ENCODE results near the gene SPRYD3. TPM values are rescaled to one million over a fixed set of nuclear protein-coding genes. Genes with fewer than 3 reads are reported as not detected.

Gene SPRYD3
- total and polyA plus RNA-seq, 8 donors, result 25.7 to 47.2 (median 38.4) TPM

DNA sequence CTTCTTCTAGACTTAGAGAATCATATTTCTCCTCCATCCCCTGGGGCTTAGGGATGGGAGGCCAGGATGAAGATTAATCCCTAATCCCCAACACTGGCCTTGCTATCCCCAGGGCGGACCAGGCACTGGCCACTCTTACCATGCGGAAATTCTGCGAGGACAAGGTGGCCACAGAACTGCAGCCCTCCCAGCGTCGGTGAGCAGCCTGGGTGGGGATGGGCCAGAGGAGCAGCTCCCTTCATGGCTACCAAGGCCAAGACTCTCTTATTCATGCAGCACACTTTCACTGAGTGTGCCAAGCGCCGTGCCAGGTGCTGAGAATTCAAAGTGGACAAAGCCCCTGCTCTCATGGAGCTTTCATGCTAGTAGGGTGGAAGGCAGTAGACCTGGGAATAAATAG, 22.3 kb downstream of the SPRYD3 start:
- FAIRE-seq (no peak), ATAC-seq (no peak), DNase-seq (peak in 3 of 6 donors; percentile 22 to 37 (median 31))
- TF ChIP-seq, protein P1, sequence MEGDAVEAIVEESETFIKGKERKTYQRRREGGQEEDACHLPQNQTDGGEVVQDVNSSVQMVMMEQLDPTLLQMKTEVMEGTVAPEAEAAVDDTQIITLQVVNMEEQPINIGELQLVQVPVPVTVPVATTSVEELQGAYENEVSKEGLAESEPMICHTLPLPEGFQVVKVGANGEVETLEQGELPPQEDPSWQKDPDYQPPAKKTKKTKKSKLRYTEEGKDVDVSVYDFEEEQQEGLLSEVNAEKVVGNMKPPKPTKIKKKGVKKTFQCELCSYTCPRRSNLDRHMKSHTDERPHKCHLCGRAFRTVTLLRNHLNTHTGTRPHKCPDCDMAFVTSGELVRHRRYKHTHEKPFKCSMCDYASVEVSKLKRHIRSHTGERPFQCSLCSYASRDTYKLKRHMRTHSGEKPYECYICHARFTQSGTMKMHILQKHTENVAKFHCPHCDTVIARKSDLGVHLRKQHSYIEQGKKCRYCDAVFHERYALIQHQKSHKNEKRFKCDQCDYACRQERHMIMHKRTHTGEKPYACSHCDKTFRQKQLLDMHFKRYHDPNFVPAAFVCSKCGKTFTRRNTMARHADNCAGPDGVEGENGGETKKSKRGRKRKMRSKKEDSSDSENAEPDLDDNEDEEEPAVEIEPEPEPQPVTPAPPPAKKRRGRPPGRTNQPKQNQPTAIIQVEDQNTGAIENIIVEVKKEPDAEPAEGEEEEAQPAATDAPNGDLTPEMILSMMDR (IDR thresholded peaks at IDR 0.05), result no peak
- intact Hi-C loops (cut with DNase I), result no loop called here
- WGBS, 2 donors, result 93 to 95% methylated on average over 7 of the region's 7 CpGs
- no peaks in the 10 kb centered on the region for H3K36me3 ChIP-seq
- H3K27me3 ChIP-seq, result no peaks in the 10 kb centered on the region
- peaks cover 25 to 34% (median 29%) of the 10 kb centered on the region in 3 donors for H3K4me1 ChIP-seq
- H3K27ac ChIP-seq, result no peak overlapping the region
- no peaks in the 10 kb centered on the region for H3K9me3 ChIP-seq
- H3K4me3 ChIP-seq, result no peak overlapping the region

DNA sequence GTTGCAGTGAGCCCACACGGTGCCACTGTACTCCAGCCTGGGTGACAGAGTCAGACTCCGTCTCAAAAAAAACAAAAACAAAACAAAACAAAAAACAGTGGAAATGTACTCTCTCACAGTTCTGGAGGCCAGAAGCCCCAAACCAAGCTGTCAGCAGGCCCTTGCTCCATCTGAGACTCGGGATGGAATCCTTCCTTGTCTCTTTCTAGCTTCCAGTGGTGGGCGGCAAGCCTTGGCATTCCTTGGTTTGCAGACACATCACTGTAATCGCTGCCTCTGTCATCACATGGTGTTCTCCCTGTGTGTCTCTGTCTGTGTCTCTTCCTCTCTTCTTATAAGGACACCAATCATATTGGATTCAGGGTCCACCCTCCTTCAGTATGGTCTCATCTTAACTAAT, 22.9 kb downstream of the SPRYD3 start:
- no peak overlapping the region for H3K27ac ChIP-seq
- FAIRE-seq (no peak), ATAC-seq (no peak), DNase-seq (peak in 2 of 6 donors; percentile 11 to 29)
- H3K4me1 ChIP-seq, result peaks cover 25 to 34% (median 29%) of the 10 kb centered on the region in 3 donors
- intact Hi-C loops (cut with DNase I), result no loop called here
- no peak overlapping the region for H3K4me3 ChIP-seq
- no peaks in the 10 kb centered on the region for H3K27me3 ChIP-seq
- H3K36me3 ChIP-seq, result no peaks in the 10 kb centered on the region
- WGBS, 2 donors, result 87 to 88% methylated on average over 5 of the region's 5 CpGs
- TF ChIP-seq, protein P1 (IDR thresholded peaks at IDR 0.05), result no peak
- no peaks in the 10 kb centered on the region for H3K9me3 ChIP-seq

DNA sequence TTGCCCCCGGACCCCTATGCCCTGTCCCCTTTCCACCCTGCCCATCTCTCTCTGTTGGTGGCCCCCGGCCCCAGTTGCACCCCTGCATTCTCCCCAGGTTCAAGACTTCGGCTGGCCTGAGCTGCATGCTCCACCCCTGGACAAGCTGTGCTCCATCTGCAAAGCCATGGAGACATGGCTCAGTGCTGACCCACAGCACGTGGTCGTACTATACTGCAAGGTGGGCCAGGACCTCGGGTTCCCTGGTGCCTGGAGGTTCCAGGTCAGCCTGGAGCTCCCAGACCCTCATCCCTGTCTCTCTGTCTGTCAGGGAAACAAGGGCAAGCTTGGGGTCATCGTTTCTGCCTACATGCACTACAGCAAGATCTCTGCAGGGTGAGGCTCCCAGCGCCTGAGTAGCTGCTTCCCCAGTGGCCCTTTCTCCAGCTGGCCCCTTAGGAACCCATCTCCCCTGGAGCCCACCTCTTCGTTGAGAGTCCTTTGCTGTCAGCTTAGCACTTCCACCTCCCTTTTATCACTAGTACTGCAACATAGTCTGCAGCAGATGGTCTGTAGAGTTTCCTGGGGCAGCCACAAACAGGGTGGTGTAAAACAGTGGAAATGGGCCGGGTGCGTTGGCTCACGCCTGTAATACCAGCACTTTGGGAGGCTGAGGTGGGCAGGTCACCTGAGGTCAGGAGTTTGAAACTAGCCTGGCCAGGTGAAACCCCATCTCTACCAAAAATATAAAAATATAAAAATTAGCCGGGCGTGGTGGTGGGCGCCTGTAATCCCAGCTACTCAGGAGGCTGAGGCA, 23.5 kb downstream of the SPRYD3 start:
- ATAC-seq (no peak), FAIRE-seq (no peak), DNase-seq (peak in 4 of 6 donors; percentile 41 to 77 (median 47))
- Histone ChIP-seq H3K9me3 (no peaks in the 10 kb centered on the region), H3K36me3 (no peaks in the 10 kb centered on the region), H3K4me3 (no peak overlapping the region), H3K27ac (no peak overlapping the region), H3K27me3 (no peaks in the 10 kb centered on the region), H3K4me1 (peaks cover 23 to 32% (median 29%) of the 10 kb centered on the region in 3 donors)
- WGBS, 2 donors, result 79 to 84% methylated on average over 15 of the region's 15 CpGs
- TF ChIP-seq, protein P1 (IDR thresholded peaks at IDR 0.05), result no peak
- intact Hi-C loops (cut with DNase I), result no loop called here

DNA sequence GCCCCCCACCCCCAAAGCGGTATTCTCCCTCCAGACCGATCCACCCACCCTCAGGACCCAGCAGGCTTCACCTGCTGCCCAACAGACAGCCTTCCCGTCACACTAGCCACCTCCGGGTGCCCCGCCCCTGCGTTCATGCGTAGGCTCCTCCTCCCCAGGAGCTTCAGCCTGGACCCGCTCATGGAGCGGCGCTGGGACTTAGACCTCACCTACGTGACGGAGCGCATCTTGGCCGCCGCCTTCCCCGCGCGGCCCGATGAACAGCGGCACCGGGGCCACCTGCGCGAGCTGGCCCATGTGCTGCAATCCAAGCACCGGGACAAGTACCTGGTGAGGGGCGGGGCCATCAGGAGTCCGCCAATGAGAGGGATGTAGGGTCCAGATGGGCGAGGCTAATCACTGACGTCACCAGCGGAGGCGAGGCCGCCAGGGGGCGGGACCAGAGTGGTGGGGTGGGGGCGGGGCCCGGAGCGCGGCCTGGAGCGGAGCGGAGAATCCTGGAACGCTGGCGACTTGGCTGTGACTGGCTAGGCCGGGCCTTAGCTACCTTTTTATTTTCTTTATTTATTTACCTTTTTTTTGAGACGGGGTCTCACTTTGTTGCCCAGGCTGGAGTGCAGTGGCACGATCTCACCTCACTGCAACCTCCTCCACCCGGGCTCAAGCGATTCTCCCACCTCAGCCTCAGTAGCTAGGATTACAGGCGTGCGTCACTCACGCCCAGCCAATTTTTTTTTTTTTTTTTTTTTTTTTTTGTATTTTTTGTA, 24.9 kb downstream of the SPRYD3 start:
- H3K36me3 ChIP-seq, result no peaks in the 10 kb centered on the region
- no peaks in the 10 kb centered on the region for H3K27me3 ChIP-seq
- 2 to 6% methylated on average over 48 of the region's 48 CpGs for WGBS, 2 donors
- TF ChIP-seq, protein P1 (IDR thresholded peaks at IDR 0.05), result peak in 1 of 4 donors; percentile 16
- H3K4me3 ChIP-seq, result peak overlapping the region; percentile 31 to 59 (median 36)
- DNase-seq, result peak; percentile 96 to 98 (median 97)
- H3K9me3 ChIP-seq, result no peaks in the 10 kb centered on the region
- FAIRE-seq, result no peak
- intact Hi-C loops (cut with DNase I), result no loop called here
- peak overlapping the region; percentile 82 to 99 (median 98) for H3K27ac ChIP-seq
- ATAC-seq, result peak; percentile 72 to 84 (median 80)
- H3K4me1 ChIP-seq, result peaks cover 27 to 37% (median 35%) of the 10 kb centered on the region in 3 donors

Data from pancreas (tissue), 10 donors.